Spleen (tissue), 11 donors: ENCODE measurements around the gene AP1M1. TPM values are rescaled to one million over a fixed set of nuclear protein-coding genes. Genes with fewer than 3 reads are reported as not detected.
A peak's percentile ranks its signal among the peaks of the same experiment; 100 is the strongest.

Source experiments
- DNase-seq: peaks from one replicate; pipeline ENCODE4 v3.0.0-alpha.2; 2020
- H3K27ac ChIP-seq, 8 donors: fragments of 200-600 bp; sonication (generic) in 7 of 8; 1 replicate in 4 of 8; 2 replicates in 4 of 8; pipeline versions ENCODE4 v1.5.0 to v1.8.0; 2016 to 2021; ENCODE audit warnings: inconsistent platforms in 4 of 8, mild to moderate bottlenecking in 4 of 8, moderate library complexity in 1 of 8
- H3K27me3 ChIP-seq, 7 donors: fragments of 200-600 bp; sonication (generic) in 6 of 7; replicated peaks in 1 of 7; 1 replicate in 4 of 7; 2 replicates in 3 of 7; pipeline versions ENCODE4 v1.5.0 to v1.8.0; 2016 to 2021; ENCODE audit warnings: inconsistent platforms in 3 of 7, mild to moderate bottlenecking in 1 of 7
- H3K36me3 ChIP-seq, 6 donors: fragments of 200-600 bp; sonication (generic) in 5 of 6; 1 replicate in 4 of 6; 2 replicates in 2 of 6; pipeline versions ENCODE4 v1.5.0 to v1.8.0; 2016 to 2021; ENCODE audit warnings: inconsistent platforms in 2 of 6
- H3K4me1 ChIP-seq, 6 donors: fragments of 200-600 bp; sonication (generic) in 5 of 6; 1 replicate in 3 of 6; 2 replicates in 3 of 6; pipeline versions ENCODE4 v1.5.0 to v1.8.0; 2016 to 2021; ENCODE audit warnings: inconsistent platforms in 3 of 6
- H3K4me3 ChIP-seq, 8 donors: fragments of 200-600 bp; sonication (generic) in 7 of 8; 1 replicate in 4 of 8; 2 replicates in 4 of 8; pipeline versions ENCODE4 v1.5.0 to v1.8.0; 2016 to 2021; ENCODE audit warnings: inconsistent platforms in 4 of 8, mild to moderate bottlenecking in 4 of 8, moderate library complexity in 2 of 8
- H3K9me3 ChIP-seq, 8 donors: fragments of 200-600 bp; sonication (generic) in 7 of 8; 1 replicate in 4 of 8; 2 replicates in 4 of 8; pipeline versions ENCODE4 v1.5.0 to v1.8.0; 2016 to 2021; ENCODE audit warnings: inconsistent platforms in 4 of 8
- CTCF ChIP-seq, 11 experiments: fragments of 200-600 bp in 7 of 11; fragments of 450-650 bp in 4 of 11; sonication (generic) in 4 of 11; IDR thresholded peaks in 8 of 11; conservative IDR thresholded peaks in 3 of 11; 1 replicate in 7 of 11; 2 replicates in 4 of 11; pipeline versions ENCODE4 v1.4.0 to v1.8.0; 2016 to 2021; ENCODE audit warnings: antibody characterized with exemption in 11 of 11, inconsistent platforms in 4 of 11, mild to moderate bottlenecking in 1 of 11
- POLR2A ChIP-seq, 3 donors: fragments of 450-650 bp; IDR thresholded peaks; one replicate each; pipeline ENCODE4 v1.5.1; 2017; ENCODE audit warnings: antibody characterized with exemption in 3 of 3, mild to moderate bottlenecking in 1 of 3
- POLR2AphosphoS5 ChIP-seq, 3 donors: sonication (generic); formaldehyde crosslinking; IDR thresholded peaks; one replicate each; pipeline ENCODE4 v1.5.1; 2017; ENCODE audit warnings: antibody characterized with exemption in 3 of 3
- WGBS, 5 donors: extraction: QIAGEN DNeasy Blood & Tissue Kit in 3 of 5; methylation state at CpG; one replicate each; pipeline versions ENCODE4 v1.1.5 to v1.1.7; 2013 to 2018; 5-methylcytosine and 5-hydroxymethylcytosine counted together
- intact Hi-C: fragments of 100-400 bp; cut with DNase I; formaldehyde crosslinking; loops from one replicate; pipeline ENCODE4 v1.15.0; 2023; ENCODE audit warnings: low total_unique reads
- polyA plus RNA-seq, 3 donors: library from polyadenylated mRNA; stranded (reverse); fragments of 200-250 nt; gene quantifications; one replicate each; pipeline ENCODE4 v1.2.1, GENCODE V29; 2013
- total RNA-seq, 7 donors: library from RNA; depleted of rRNA in 3 of 7; stranded (reverse); fragments of >200 nt in 3 of 7; fragmentation: NEBNext Ultra II Directional in 4 of 7; extraction: Animal tissue kit (Norgen Biotek cat#: 25700) in 4 of 7; gene quantifications; one replicate each; pipeline versions ENCODE4 v1.1.0 to v1.2.1, GENCODE V29; 2016 to 2021
- donor health status: healthy with polysubstance abuse.
- donor health status: DM: no; HTN: no; CAD: no; lungs with moderate emphysema.
- donor health status: DM: no; HTN: no; CAD: no.
- donor health status: Bipolar disorder and iron deficiency.
- donor health status: healthy.
- donor health status: DM: no; HTN: no; CAD: no.
- donor health status: DM: yes; HTN: yes; CAD: no.

The AP1M1 gene
- total and polyA plus RNA-seq, 10 donors = 27.9 to 82.8 (median 60.5) TPM

- intact Hi-C loops = no loop called here
- 52 to 68% (median 61%) methylated on average over 6 of the region's 6 CpGs for WGBS, 5 donors
- H3K4me3 ChIP-seq = no peak overlapping the region
- peaks cover 0 to 28% (median 11%) of the 10 kb centered on the region in 6 donors for H3K4me1 ChIP-seq
- H3K36me3 ChIP-seq = no peaks in the 10 kb centered on the region
- H3K9me3 ChIP-seq = no peaks in the 10 kb centered on the region
- peak in 1 of 3 donors; percentile 10 for TF ChIP-seq POLR2AphosphoS5 (IDR thresholded peaks at IDR 0.05)
- TF ChIP-seq POLR2A (IDR thresholded peaks at IDR 0.05) = no peak
- no peaks in the 10 kb centered on the region for H3K27me3 ChIP-seq
- H3K27ac ChIP-seq = peak overlapping the region in 1 of 8 donors; percentile 11
- no peak for DNase-seq
Measured at GRCh38 chr19:16274447-16274846, 76.7 kb downstream of the AP1M1 start.

GRCh38 chr19:16280306-16280705, 82.6 kb downstream of the AP1M1 start:
- Histone ChIP-seq H3K27ac (peak overlapping the region in 1 of 8 donors; percentile 8), H3K4me3 (no peak overlapping the region), H3K36me3 (no peaks in the 10 kb centered on the region), H3K9me3 (no peaks in the 10 kb centered on the region), H3K4me1 (peaks cover 14 to 63% (median 39%) of the 10 kb centered on the region in 6 donors), H3K27me3 (no peaks in the 10 kb centered on the region)
- DNase-seq = no peak
- WGBS, 5 donors = 71 to 88% (median 80%) methylated on average over 4 of the region's 4 CpGs
- intact Hi-C loops = no loop called here
- TF ChIP-seq POLR2A (IDR thresholded peaks at IDR 0.05) = no peak
- no peak for TF ChIP-seq CTCF (IDR thresholded peaks at IDR 0.05 in 8 of 11, conservative IDR thresholded peaks at IDR 0.05 in 3 of 11)
- TF ChIP-seq POLR2AphosphoS5 (IDR thresholded peaks at IDR 0.05) = no peak

- WGBS, 5 donors = 81 to 98% (median 91%) methylated on average over 4 to 5 of the region's 5 CpGs
- H3K9me3 ChIP-seq = no peaks in the 10 kb centered on the region
- peak overlapping the region in 4 of 8 donors; percentile 91 to 95 (median 94) for H3K27ac ChIP-seq
- no peaks in the 10 kb centered on the region for H3K36me3 ChIP-seq
- H3K4me3 ChIP-seq = no peak overlapping the region
- peaks cover 24 to 77% (median 52%) of the 10 kb centered on the region in 6 donors for H3K4me1 ChIP-seq
- no peak for TF ChIP-seq POLR2A (IDR thresholded peaks at IDR 0.05)
- no peak for TF ChIP-seq CTCF (IDR thresholded peaks at IDR 0.05 in 8 of 11, conservative IDR thresholded peaks at IDR 0.05 in 3 of 11)
- TF ChIP-seq POLR2AphosphoS5 (IDR thresholded peaks at IDR 0.05) = no peak
- intact Hi-C loops = no loop called here
- peaks cover 0 to 5% (median 0%) of the 10 kb centered on the region in 7 donors for H3K27me3 ChIP-seq
- no peak for DNase-seq
Measured at GRCh38 chr19:16281743-16282142, 84.0 kb downstream of the AP1M1 start.

GRCh38 chr19:16283210-16284061, 85.7 kb downstream of the AP1M1 start:
- peaks cover 0 to 5% (median 0%) of the 10 kb centered on the region in 7 donors for H3K27me3 ChIP-seq
- H3K4me1 ChIP-seq = peaks cover 24 to 94% (median 61%) of the 10 kb centered on the region in 6 donors
- TF ChIP-seq POLR2A (IDR thresholded peaks at IDR 0.05) (peak in 2 of 3 donors; percentile 57 to 86), POLR2AphosphoS5 (IDR thresholded peaks at IDR 0.05) (peak; percentile 91 to 95 (median 94)), CTCF (IDR thresholded peaks at IDR 0.05 in 8 of 11, conservative IDR thresholded peaks at IDR 0.05 in 3 of 11) (no peak)
- H3K36me3 ChIP-seq = no peaks in the 10 kb centered on the region
- WGBS, 5 donors = 3 to 9% (median 5%) methylated on average over 29 to 36 of the region's 36 CpGs
- DNase-seq = peak; percentile 87
- peaks cover 0 to under 1% (median 0%) of the 10 kb centered on the region in 8 donors for H3K9me3 ChIP-seq
- intact Hi-C loops = no loop called here
- H3K27ac ChIP-seq = peak overlapping the region; percentile 55 to 95 (median 91)
- peak overlapping the region in 5 of 8 donors; percentile 16 to 55 (median 18) for H3K4me3 ChIP-seq
